GM18520 (cell line): Measurements from ENCODE around the gene SLC6A7.

ENCODE experiments used
- ATAC-seq: cut with Tn5 transposase; IDR thresholded peaks from one replicate; pipeline ENCODE4 v1.9.1; 2021; ENCODE audit not compliant: unreplicated experiment

SLC6A7 gene

DNA sequence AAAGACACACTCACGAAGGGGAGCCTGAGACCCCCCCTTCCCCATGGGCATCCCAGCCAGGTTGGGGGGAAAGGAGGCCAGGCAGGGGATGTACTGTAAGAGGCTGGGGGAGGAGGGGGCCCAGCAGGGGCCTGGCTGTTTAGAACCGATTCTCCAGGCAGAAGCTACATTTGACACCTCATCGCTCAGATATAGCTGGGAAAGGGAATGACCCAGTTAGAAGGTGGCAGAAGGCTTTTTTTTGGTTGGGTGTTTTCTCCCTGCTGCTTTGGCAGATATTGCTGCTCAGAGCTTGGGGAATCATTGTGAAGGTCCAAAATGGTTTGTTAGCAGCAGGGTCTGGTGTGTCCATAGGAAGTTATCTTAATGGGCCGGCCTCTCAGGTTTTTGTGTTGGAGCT, 17.3 kb upstream of the SLC6A7 start:
- no peak for ATAC-seq

DNA sequence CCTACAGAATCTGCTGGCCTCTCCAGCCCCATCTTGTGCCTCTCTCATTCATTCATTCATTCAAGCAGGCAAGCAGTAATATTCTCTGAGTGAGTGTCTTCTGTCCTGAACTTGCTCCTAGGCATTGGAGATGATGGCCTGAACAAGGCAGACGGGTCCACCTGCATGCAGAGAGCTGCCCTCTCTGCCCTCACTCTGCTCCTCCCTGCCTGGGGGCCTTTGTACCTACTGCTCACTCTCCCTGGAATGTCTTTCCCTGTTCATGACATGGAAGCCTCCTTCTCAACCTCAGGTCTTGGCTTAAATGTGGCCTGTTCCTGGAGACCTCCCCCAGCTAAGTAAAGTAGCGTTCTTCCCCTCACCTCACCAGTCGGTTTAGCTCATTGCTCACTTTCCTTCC, 16.7 kb upstream of the SLC6A7 start:
- ATAC-seq: no peak

DNA sequence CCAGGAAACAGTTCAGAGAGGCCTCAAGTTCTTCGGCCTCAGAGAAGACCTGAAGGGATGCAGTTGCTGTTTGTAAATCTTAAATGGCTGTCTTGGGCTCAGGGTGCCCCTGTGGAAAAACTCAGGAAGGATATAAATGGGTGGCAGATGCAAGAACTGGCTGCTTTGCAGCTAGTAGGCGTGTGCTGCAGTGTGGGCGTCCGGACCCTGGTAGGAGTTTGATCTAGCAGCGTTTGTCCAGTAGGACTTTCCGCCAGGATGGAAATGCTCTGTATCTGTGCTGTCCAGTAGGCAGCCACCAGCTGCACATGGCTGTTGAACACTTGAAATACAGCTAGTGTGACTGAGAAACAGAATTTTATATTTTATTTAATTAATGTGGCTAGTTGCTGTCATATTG, 15.6 kb upstream of the SLC6A7 start:
- no peak for ATAC-seq

DNA sequence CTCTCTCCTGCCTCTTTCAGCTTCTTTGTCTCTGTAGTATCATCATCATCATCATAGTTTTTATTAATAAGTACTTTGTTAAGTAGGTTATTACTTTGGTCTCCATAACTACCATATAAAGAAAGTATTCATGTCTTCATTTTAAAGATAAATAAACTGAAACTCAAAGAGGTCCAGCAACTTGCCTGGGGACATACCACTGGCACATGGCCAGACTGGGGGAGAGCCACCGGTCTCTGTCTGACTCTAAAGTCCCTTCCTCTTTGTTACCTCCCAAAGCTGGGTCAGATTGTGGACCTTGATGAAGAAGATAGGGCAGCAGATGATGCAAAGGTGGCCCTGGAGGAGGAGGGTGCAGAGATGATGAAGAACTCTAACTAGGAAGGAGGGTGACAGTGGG, 14.8 kb upstream of the SLC6A7 start:
- ATAC-seq: no peak

DNA sequence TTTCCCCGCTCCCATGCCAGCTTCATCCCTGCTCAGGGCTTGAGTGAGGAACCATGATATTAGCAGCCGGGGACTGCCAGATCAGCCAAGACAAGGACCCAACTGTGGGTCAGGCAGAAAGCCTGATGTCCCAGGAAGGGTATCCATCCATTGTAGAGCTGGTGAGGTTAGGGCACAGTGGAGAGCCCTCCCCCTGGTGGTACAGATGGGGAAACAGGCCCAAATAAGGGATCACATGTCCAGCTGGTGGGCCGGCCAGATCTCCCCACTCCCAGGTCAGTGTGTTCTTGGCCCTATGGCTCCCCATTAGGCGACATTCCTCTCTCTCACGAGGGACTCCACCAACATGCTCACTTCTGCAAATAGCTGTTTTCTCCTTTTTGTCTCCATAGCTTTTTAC, 14.3 kb upstream of the SLC6A7 start:
- ATAC-seq: no peak

DNA sequence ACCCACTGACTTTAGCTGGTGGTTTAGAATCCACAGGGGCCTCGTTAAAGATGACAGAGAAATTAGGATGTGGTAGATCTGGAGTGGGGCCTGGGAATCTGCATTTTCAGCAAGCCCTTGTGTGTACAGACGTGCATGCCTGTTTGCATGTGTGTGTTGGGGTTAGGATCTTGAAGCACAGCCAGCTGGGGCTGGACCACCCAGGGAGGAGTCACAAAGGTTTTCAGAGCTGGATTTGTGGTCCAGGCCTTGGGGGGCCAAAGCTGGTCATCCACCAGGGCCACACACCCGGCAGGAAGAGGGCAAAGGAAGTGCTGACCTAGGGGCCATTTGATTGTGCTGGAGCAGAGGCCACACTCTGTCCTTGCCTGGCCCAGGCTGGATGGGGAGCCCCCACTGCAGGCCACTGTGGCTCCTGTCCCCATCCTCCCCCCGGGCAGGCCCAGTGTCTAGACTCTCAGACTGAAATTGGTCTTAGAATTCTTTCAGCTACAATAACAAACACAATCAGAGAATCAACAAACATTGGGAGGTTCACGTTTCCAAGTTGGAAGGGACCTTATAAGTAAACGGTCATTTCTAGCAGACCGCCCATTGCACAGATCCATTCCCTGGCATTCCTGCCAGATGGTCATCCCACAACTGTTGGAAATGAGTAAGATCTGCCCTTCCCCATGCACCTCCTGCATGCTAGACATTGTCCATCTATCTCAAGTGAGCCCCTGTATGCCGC, 13.0 kb upstream of the SLC6A7 start:
- ATAC-seq: no peak

DNA sequence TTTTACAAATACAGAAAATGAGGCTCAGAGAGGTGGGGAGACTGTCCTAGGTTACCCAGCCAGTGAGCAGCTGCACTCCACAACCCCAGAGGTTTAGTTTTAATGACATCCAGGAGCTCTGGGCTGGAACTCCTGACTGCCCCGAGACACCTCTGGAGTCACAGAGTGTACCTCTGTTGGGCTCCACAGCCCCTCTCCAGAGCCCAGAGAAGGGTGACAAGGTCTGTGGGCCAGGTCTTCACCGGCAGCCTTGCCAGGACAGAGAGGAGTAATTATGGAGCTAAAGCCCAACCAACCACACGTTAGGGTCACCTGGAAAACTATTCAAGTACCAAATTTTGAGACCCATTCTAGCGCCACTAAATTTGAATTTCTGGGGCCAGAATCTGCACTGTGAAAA, 12.1 kb upstream of the SLC6A7 start:
- no peak for ATAC-seq

DNA sequence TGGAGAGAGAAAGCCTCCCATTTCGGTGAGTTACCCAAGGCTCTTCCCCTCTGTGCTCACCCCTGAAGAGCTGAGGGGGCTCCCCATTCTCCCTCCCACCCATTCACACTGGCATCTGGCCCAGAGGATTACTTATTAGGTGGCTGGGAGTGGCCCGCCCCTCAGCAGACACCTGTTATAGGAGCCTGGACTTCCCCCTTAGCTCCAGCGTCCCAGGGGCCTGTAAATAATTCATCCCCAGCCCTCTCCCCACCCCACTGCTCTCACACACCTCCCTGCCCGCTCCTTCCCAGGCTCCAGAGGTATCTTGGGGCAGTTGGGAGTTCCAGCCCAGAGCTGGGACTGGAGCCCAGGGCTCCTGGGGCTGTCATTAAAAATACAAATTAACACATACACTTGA, 11.6 kb upstream of the SLC6A7 start:
- no peak for ATAC-seq

DNA sequence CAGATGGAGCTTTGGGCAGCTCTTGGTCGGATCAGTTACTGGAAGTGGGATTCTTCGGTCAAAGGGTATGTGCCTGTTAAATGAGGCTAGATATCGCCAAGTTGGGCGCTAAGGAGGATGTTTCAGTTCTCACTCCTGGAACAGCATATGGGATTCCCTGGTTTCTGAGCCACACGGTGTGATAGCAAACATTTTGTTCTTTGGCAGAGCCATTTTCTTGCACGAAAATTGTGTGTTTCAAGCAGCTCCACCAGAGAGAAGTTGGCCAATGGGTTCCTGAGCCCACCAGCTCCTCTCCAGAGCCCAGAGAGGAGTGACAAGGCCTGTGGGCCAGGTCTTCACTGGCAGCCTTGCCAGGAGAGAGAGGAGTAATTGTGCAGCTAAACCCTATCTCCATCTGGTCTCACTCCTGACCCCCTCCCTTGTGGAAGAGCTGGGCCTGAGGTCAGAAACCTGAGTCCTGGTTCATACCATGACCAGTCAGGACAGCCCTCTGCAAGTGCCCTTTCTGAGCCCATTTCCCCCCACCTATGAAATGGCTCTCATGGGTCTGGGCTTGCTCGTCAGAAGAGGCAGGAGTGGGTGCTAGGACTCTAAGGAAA, 10.7 kb upstream of the SLC6A7 start:
- ATAC-seq: no peak

DNA sequence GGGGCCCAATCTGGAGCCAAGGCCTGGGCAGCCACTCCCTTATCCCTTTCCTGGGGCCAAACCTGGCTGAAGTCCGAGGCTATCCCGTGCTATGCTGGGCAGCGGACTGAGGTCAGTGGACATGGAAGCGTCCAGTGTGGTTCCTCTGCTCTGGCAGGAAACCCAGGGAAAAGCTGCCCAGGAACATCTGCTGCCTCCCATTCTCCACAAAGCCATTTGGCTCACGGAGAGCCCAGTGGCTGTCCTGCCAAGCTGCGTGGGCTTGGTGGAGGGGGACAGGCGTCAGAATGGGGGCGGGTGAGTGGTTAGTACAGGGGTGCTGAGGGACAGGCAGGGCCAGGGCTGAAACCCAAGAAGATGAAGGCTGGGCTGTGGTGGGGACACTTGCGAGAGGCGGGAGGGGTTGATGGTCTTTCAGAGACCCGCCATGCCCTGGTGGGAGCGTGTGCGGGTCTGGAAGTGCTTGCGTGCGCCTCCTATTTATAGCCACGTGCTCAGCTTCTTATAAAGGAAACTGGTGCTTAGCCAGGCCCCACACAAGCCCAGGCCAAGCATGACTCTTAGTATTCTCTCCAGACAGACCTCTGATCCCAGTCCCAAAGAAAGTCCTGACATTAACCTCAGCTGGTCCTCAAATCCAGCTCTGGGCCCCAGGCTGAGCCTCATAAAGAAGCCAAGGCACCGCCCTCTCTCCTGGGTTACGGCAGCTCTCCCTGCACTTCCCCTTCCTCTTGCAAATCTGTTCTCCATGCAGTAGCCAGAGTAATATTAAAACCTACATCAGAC, 9.4 kb upstream of the SLC6A7 start:
- no peak for ATAC-seq

DNA sequence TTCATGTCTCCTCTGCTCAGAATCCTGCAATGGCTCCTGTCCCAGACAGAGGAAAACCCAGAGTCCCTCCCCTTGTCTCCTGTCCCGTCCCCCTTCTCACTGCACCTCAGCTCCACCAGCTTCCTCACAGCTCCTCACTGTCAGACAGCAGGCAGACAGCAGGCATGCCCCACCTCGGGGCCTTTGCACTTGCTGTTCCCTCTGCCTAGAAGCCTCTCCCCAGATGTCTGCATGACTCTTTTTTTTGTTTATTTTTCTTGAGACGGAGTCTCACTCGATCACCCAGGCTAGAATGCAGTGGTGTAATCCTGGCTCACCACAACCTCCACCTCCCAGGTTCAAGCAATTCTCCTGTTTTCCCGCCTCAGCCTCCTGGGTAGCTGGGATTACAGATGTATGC, 8.8 kb upstream of the SLC6A7 start:
- no peak for ATAC-seq

DNA sequence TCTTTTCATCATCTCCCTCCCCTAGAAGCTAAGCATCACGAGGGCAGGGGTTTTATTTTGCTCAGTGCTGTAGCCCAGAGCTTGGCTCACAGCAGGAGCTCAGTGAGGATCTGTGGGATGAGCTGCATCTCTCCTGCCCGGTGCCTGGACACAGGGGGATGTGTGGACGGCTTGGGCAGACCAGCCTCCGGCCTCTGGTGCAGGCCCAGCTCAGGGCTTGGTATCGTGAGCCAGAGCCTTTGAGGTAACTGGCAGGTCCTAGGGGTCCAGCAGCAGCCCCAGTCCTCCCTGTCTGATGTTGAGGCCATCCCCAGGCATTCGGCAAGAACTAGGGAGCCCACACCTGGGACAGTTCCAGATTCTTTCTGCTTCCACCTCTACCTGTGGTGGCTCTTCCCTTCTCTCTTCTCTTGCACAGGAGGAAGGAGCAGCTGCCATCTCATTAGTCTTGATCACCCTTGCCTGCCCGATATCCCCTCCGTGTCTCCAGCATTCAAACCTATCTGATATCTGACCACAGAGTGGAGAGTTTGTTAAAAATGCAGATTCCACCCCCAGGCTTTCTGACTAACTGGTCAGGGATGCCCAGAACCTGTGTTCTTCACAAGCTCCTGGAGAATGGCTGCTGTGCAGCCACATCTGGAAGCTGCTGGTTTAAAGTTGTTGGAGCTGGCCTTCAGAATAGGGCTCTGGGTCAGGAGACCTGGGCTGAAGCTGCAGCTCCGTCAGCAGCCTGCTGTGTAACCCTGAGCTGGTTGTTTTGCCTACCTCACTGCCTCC, 7.9 kb upstream of the SLC6A7 start:
- ATAC-seq: no peak

DNA sequence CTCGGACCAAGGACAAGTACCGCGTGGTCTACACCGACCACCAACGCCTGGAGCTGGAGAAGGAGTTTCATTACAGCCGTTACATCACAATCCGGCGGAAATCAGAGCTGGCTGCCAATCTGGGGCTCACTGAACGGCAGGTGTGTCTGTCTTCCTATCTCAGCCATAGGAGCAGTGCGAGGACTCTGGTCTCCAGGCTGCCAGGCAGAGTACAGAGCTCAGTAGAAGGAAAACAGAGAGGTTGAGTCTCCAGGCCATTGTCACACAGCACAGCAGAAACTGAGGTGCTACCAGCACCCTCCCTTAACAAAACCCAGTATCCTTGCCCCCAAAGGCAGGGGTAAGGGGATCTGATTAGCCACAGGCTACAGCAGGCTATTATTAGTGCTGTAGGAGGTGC, 7.1 kb upstream of the SLC6A7 start:
- ATAC-seq: no peak

DNA sequence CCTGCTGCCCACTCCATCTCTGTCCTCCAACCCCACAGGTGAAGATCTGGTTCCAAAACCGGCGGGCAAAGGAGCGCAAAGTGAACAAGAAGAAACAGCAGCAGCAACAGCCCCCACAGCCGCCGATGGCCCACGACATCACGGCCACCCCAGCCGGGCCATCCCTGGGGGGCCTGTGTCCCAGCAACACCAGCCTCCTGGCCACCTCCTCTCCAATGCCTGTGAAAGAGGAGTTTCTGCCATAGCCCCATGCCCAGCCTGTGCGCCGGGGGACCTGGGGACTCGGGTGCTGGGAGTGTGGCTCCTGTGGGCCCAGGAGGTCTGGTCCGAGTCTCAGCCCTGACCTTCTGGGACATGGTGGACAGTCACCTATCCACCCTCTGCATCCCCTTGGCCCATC, 6.4 kb upstream of the SLC6A7 start:
- no peak for ATAC-seq

DNA sequence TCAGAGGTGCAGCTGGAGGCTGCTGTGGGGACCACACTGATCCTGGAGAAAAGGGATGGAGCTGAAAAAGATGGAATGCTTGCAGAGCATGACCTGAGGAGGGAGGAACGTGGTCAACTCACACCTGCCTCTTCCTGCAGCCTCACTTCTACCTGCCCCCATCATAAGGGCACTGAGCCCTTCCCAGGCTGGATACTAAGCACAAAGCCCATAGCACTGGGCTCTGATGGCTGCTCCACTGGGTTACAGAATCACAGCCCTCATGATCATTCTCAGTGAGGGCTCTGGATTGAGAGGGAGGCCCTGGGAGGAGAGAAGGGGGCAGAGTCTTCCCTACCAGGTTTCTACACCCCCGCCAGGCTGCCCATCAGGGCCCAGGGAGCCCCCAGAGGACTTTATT, 5.9 kb upstream of the SLC6A7 start:
- ATAC-seq: no peak

DNA sequence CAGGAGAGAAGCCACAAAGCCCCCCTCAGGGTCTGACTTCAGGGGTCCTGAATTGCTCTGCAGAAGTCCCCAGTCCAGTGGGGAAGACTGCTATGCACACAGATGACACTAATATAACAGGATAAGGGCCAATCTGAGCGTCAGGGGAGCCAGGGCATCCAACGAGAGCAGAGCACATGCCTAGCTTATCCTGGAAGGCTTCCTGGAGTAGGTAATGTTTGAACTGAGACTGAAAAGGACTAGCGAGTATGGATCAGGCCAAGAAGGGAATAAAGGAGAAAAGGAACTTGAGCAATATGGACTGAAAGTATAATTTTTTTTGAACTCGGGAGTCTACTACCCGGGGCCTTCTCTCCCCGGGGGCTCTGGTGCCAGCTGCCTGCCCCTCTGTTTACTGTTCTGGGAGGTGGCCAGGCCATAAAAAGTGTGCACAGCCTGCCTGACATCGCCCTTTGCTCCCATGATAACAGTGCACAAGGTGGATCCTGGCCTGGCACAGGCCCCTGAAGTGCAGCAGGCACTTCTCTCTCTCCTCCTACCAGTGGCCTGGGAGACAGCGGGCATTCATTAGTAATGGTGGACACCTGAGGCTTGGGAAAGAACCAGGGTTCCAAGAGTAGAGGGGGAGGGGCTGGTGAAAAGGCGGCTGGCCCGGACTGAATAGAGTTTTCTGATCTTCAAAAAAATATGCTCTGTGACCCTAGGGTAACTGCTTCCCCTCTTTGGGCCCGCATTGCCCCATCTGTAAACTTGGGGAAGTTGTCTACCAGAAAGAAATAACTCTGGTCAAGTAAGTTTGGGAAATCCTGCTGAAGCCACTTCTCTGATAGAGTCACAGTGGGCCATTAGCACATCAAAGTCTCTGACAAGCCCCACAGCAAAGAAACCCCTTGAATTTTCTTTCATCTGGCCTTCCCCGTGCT, 4.6 kb upstream of the SLC6A7 start:
- ATAC-seq: no peak

DNA sequence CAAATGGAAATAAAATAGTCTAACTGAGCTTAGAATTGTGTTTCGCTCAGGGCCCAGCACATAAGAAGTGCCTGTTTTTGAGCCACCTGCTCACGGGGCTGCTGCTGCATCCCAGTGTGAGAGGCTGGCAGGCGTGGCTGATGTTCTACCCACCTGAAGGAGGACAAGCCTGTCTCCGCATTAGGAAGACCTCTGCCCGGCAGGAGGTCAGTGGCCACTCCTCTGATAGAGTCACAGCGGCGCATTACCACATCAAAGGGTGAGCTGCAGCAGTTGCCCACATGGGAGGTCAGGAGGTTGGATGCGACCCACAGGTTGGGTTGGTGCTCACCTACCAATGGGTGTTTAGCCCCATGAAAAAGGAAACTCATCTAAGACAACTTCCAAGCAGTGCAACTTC, 3.7 kb upstream of the SLC6A7 start:
- ATAC-seq: no peak

DNA sequence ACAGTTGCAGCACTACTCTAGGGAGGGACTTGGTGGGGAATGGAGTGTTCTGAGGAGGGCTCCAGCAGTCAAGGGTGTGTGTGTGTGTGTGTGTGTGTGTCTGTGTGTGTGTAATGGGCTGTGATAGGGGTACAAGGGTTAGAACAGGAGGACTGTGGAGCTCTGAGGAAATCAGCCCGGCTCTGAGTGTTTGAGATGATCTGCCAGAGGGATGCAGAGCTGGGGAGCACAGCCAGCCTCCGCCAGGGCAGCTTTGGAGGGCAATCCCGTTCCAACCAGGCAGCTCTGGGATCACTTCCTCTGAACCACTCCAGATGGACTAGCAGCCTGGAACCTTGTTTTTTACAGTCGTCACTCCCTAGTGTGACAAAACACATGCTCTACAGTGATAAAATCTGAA, 3.0 kb upstream of the SLC6A7 start:
- no peak for ATAC-seq

DNA sequence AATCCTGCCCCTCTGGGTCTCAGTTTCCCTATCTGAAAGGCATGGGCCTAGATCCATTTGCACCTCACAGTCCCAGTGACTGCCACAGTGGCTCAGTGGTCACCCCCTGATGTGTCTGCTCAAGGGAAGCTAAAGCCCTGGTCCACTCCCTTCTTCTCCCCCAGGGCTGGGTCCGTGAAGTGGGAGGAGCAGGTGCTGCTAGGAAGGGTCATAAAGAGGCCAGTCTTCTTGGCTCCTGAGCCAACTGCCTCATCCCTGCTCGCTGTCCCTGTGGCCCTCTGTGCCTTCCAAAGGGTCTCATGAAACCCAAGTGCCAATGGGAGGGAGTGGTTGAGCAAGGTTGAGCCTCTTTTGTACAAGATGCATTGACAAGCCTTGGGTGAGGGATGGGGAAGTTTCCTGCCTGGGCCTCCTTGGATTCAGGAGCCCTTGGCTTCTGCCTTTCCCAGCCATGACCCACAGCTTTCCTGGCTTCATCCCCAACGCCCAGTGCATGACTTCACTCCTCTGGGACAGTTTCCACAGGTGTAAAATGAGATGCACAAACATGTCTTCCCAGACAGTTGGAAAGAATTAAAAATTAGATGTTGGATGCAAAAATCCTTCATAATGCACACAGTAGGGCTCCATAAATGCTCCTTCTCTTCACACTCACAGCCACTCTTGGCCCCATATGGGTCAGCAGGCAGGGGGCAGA, 1.6 kb upstream of the SLC6A7 start:
- ATAC-seq: no peak

DNA sequence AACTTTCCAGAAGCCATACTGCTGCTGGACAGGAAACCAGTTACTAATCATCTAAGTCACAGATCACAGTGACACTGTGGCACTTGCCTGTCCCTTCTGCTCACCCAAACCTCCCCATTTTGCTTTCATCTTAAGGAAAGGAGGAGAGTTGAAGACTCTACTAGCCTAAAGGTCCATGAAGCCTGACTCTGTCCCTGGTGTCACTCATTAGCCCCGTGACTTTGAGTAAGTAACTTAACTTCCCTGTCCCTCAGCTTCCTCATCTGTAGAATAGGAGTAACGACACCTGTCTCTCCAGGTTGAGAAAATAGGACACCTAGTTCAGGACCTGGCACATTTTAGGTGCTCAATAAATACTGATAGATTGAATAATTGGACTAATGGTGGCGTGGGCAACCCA, 536 bp upstream of the SLC6A7 start:
- no peak for ATAC-seq
